Lower leg skin (tissue), 3 donors: ENCODE results near the gene SYNGR3.

Experiments used
- POLR2A ChIP-seq, 2 donors: fragments of 450-650 bp; IDR thresholded peaks; one replicate each; pipeline ENCODE4 v1.6.1; 2016 to 2017; ENCODE audit warnings: antibody characterized with exemption in 2 of 2, mild to moderate bottlenecking in 1 of 2, moderate library complexity in 1 of 2
- TF ChIP-seq, protein P1 (sequence below), 3 donors: fragments of 450-650 bp; IDR thresholded peaks; one replicate each; pipeline ENCODE4 v1.5.1; 2016; ENCODE audit warnings: antibody characterized with exemption in 3 of 3, mild to moderate bottlenecking in 3 of 3, moderate library complexity in 2 of 3

DNA sequence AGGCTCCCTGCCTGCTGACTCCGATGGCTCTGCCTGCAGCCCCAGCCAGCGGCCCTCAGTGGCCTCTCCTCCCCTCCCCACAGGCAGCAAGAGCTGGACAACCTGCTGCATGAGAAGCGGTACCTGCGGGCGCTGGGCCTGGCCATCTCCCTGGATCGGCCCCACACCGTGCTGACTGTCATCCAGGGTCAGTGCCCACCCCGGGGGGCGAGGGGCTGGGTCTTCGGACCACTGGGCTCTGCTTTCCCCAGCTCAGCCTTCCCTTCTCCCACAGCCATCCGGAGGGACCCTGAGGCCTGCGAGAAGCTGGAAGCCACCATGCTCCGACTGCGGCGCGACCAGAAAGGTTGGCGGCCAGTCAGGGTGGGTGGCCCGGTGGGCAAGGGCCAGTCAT, 11.9 kb upstream of the SYNGR3 start:
- TF ChIP-seq, protein P1, sequence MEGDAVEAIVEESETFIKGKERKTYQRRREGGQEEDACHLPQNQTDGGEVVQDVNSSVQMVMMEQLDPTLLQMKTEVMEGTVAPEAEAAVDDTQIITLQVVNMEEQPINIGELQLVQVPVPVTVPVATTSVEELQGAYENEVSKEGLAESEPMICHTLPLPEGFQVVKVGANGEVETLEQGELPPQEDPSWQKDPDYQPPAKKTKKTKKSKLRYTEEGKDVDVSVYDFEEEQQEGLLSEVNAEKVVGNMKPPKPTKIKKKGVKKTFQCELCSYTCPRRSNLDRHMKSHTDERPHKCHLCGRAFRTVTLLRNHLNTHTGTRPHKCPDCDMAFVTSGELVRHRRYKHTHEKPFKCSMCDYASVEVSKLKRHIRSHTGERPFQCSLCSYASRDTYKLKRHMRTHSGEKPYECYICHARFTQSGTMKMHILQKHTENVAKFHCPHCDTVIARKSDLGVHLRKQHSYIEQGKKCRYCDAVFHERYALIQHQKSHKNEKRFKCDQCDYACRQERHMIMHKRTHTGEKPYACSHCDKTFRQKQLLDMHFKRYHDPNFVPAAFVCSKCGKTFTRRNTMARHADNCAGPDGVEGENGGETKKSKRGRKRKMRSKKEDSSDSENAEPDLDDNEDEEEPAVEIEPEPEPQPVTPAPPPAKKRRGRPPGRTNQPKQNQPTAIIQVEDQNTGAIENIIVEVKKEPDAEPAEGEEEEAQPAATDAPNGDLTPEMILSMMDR (IDR thresholded peaks at IDR 0.05): no peak
- no peak for TF ChIP-seq POLR2A (IDR thresholded peaks at IDR 0.05)
